Choroid plexus epithelial cell (primary cell): ENCODE data around the gene ARHGAP23.
A peak's percentile ranks its signal among the peaks of the same experiment; 100 is the strongest.
"Not testable (repeated sequence)": the region's sequence is repeated elsewhere in the genome, so short reads cannot be mapped to it uniquely, and the experiment has no call there.

Experiments
- DNase-seq: peaks from one replicate; pipeline ENCODE4 v3.0.0-alpha.2; 2010; ENCODE audit warnings: low read depth
- H3K4me3 ChIP-seq: 2 replicates; pipeline ENCODE4 v1.5.1; 2011; ENCODE audit warnings: low read depth, mild to moderate bottlenecking, control low read depth, low read length, moderate library complexity
- TF ChIP-seq, protein P1 (sequence below): conservative IDR thresholded peaks from 2 replicates; pipeline ENCODE4 v1.5.1; 2011; ENCODE audit warnings: low read depth, mild to moderate bottlenecking, control low read depth, inconsistent platforms, low read length, moderate library complexity

The ARHGAP23 gene

DNA sequence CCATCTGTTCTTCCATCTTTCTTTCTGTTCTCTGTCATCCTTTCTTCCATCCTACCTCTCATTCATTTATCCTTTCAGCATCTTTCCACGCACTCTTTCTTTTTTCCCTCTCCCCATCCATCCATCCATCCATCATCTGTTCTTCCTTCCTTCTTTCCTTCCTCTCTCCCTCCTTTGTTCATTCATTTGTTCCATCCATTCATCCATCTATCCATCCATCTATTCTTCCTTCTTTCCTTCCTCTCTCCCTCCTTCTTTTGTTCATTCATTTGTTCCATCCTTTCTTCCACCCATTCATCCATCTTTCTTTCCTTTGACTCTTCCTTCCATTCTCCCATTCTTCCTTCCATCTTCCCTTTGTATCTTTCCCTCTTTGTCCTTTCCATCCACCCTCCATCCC, 39.2 kb downstream of the ARHGAP23 start:
- no peak for DNase-seq
- TF ChIP-seq, protein P1, sequence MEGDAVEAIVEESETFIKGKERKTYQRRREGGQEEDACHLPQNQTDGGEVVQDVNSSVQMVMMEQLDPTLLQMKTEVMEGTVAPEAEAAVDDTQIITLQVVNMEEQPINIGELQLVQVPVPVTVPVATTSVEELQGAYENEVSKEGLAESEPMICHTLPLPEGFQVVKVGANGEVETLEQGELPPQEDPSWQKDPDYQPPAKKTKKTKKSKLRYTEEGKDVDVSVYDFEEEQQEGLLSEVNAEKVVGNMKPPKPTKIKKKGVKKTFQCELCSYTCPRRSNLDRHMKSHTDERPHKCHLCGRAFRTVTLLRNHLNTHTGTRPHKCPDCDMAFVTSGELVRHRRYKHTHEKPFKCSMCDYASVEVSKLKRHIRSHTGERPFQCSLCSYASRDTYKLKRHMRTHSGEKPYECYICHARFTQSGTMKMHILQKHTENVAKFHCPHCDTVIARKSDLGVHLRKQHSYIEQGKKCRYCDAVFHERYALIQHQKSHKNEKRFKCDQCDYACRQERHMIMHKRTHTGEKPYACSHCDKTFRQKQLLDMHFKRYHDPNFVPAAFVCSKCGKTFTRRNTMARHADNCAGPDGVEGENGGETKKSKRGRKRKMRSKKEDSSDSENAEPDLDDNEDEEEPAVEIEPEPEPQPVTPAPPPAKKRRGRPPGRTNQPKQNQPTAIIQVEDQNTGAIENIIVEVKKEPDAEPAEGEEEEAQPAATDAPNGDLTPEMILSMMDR, result no peak
- no peak overlapping the region for H3K4me3 ChIP-seq

DNA sequence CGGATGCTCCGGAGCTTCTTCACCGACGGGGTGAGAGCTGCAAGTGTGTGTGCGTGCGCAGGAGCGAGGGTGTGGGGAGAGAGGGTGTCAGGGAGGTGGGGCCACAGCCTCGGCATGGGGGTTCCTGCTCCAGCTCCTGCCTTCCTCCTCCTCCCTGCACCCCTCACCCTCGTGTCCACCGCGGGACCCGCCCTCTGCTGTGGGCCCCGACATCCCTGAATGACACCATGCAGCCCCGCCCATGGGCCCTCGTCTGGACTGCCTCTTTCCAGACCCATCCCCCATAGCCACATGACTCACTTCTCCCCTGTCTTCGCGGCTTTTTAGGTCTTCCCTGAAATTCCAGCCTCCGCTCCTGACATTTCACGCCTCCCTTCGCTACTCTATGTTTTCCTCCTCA, 41.6 kb downstream of the ARHGAP23 start:
- DNase-seq, result peak; percentile 69
- TF ChIP-seq, protein P1, result no peak
- H3K4me3 ChIP-seq, result no peak overlapping the region

DNA sequence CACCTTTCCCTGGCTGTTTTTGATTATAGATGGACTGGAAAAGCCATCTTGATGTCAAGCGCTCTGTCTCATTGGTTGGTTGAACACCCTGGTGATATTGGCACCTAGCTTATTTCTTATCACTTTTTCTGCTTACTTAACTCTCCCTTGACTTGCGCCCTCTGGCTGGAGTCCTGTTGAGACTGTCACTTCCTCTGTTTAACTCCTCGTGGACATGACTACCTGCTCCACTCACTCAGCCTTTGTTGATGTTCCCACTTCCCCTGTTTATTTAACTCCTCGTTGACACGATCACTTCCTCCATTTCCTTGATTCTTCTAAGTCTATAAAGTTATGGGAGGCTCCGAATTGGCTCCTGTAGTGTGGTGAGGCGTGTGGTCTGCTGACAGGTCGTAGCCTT, 43.0 kb downstream of the ARHGAP23 start:
- TF ChIP-seq, protein P1, result peak; percentile 33
- not testable (repeated sequence) for H3K4me3 ChIP-seq
- peak; percentile 44 for DNase-seq

DNA sequence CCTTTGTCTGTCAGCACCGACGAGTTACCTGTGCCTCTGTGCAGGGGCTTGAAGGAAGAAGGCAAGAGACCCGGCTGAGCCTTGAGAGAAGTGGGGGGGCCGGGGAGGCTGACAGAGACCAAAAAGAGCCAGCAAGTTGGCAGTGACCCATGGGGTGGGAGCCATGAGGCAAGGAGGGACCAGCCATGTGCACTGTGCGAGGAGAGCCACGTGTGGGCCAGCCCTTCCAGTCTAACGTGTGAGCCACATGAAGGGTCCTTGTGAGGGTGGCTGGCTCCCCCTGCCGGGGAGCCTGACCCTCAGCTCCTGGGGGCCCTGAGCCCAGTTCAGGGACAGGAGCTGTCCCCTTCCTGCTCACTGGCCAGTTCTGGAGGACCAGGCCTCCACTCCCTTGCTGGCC, 46.4 kb downstream of the ARHGAP23 start:
- peak; percentile 44 for DNase-seq
- TF ChIP-seq, protein P1, result peak; percentile 40
- not testable (repeated sequence) for H3K4me3 ChIP-seq

DNA sequence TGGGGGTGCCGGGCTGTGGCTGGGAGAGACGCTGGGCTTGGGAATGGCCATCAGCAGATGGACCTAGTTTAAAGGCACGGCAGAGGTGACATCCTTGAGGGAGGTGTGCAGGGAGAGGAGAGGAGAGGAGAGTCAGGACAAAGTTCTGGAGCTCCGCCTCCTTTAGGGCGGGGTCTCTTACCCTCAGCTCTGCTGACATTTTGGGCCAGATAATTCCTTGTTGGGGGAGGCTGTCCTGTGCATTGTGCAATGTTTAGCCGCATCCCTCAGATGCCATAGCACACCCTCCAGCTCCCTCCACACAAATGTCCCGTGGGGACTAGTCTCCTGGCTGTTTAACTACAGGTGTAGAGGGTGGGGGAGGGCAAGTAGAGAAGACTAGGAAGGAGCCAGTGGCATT, 48.3 kb downstream of the ARHGAP23 start:
- TF ChIP-seq, protein P1, result no peak
- no peak for DNase-seq
- no peak overlapping the region for H3K4me3 ChIP-seq

DNA sequence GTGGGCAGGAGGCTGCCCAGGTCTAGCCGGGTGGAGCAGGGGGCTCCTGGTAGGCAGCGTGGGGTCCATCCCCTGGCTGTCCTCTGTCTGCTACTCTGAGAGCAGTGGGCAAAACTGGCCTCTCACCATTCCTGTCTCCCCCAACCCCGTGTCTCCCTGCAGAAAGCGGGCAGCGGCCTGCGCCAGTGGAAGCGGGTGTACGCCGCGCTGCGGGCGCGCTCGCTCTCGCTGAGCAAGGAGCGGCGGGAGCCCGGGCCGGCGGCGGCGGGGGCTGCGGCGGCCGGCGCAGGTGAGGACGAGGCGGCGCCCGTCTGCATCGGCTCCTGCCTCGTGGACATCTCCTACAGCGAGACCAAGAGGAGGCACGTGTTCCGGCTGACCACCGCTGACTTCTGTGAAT, 49.2 kb downstream of the ARHGAP23 start:
- DNase-seq, H3K4me3 ChIP-seq: not testable (repeated sequence)

DNA sequence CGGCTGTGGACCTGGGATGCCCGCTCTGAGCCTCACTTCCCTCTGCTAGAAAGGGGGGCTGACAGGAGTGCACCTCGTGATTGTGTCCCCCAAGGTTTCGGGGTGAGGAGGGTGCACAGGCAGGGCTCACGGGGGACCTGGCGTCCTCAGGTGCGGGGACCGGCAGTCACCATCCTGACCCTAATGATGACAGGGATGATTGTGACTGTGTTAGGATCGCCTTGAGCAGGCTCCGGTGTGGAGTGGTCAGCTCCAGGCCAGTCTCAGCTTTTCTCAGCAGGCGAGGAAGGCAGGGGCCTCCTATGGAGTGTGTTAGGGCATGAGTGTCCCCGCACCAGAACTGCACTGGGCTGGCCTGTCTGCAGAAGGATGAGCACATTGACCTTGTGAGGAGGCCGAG, 49.7 kb downstream of the ARHGAP23 start:
- H3K4me3 ChIP-seq, DNase-seq: not testable (repeated sequence)

DNA sequence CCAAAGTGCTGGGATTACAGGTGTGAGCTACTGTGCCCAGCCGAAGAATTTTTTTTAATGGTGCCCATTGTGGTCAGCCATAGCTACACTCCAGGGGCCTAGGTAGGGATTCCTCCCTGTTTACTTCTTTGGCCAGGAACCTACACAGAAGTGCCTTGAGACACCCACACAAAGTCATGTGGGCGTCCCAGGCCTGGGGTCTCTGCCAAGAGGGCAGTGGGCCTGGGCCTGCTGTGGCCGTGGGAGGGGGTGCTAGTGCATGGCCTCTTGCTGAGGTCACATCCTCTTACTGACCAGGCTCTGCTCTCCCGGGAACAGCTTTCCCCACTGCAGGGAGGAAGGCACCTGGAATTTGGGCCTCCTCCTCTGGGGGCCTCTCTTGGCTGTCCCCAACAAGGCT, 50.4 kb downstream of the ARHGAP23 start:
- not testable (repeated sequence) for H3K4me3 ChIP-seq, DNase-seq

DNA sequence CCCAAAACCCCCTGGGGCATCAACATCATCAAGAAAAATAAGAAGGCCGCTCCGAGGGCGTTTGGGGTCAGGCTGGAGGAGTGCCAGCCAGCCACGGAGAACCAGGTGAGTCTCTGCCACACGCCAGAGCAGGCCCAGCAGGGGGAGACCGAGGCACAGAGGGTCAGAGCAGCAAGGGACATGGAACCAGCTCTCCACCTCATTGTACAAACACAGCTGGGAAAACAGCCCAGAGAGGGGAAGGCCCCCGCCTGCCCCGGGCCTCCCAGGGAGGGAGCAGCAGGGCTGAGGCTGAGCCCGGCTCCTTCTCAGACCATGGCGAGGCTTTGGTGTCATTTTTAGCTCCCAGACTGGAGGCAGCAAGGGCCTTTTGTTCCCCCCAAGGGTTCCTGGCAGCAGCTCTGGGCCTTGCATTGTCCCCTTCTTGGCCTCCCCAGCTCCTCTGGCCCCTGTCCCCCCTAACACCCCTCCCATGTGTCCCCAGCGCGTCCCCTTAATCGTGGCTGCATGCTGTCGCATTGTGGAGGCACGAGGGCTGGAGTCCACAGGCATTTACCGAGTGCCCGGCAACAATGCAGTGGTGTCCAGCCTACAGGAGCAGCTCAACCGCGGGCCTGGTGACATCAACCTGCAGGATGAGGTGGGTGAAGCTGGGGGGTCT, 53.9 kb downstream of the ARHGAP23 start:
- H3K4me3 ChIP-seq, result not testable (repeated sequence)
- peak; percentile 55 for DNase-seq
- TF ChIP-seq, protein P1, result peak; percentile 16

DNA sequence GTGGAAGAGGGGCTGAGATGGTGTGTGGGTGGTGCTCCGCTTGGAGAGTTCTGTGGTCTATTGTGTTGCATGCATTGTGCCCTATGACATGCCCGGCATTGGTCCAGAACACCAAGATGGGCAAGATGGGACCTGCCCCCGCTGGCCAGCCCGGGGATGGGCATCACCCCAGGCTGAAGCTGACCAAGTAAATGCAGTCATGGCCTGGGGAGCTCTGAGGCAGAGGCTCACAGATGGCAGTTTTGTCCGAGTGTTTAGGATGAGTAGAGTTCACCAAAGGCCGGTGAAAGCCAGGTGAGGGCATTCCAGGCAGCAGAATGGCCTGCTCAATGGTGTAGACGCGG, 54.4 kb downstream of the ARHGAP23 start:
- H3K4me3 ChIP-seq, DNase-seq: not testable (repeated sequence)
